Renal cortex interstitium (tissue), 11 donors: Measurements from ENCODE around the gene ARHGEF26. TPM values are rescaled to one million over a fixed set of nuclear protein-coding genes. Genes with fewer than 3 reads are reported as not detected.

ENCODE experiments used
- DNase-seq, 11 donors: peaks; one replicate each; pipeline ENCODE4 v3.0.0-alpha.2; 2013; ENCODE audit warnings: low read depth in 9 of 11, low spot score in 4 of 11; ENCODE audit errors: extremely low read depth in 1 of 11
- polyA plus RNA-seq, 3 donors: library from polyadenylated mRNA; unstranded; fragments of 120-200 nt; gene quantifications; one replicate each; pipeline ENCODE4 v1.2.1, GENCODE V29; 2013; ENCODE audit not compliant: insufficient read length in 3 of 3

Gene ARHGEF26
- polyA plus RNA-seq, 3 donors = 12.0 to 15.1 (median 12.7) TPM

DNA sequence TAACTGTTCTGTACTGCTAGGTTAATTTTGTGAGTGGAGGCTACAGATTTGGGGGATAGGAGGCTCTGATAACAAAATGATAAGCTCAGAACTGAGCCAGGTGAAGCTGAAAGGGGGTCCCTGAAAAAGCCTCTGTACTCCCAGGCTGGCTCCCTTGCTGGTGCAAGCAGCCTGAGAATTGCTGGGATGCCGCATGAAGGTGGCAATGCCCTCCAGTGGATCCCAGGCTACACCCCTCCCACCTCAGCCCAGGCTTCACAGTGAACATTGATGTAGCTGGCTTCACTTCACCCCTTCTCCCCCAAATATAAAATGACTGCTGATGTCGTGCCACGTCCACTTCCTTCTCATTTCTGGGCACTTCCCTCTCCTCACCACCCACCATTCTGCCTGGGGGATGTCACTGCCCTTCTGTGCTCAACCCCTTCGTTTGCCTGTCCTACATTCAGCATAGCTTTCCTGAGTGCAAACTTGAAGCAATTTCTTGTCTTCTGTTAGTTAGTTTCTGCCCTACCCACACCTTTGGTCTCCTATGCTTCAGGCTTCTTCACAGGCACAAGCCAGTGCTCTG is 9.7 kb upstream of the ARHGEF26 start:
- no peak for DNase-seq

DNA sequence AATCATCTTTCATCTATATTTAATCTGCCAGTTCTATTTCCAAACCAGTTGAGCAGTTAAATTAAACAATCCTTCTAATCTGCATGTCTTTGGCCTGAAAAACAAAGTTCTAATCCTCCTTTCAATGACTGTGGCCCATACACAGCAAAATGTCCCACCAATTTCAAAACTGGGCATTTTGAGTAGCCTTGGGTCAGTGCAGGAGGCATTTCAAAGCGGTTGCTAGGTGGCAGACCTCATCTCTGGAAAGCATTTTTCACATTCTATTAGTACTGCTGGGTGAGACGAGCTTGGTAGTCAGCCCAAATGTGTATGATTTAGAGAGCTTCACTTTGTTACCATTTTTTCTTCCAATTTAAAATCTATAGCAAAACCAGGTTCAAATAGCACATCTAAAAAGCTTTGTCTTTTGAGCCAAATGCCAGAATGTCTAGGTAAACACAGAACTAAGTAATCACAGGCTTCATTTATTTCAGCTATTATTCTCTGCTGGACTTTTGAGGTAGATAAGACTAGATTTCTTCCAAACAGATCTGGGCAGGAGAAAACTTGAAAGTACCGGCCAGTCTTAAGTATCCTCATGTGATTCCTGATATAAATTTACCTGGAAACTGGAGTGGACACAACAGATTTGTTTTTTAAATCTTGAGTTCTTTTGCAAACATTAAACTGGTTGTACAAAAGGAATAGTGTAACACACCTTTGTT is 8.9 kb upstream of the ARHGEF26 start:
- DNase-seq = no peak

GRCh38 chr3:154113609-154114008 is 7.6 kb upstream of the ARHGEF26 start:
- DNase-seq = no peak

GRCh38 chr3:154115332-154115731 is 5.9 kb upstream of the ARHGEF26 start:
- no peak for DNase-seq

DNA sequence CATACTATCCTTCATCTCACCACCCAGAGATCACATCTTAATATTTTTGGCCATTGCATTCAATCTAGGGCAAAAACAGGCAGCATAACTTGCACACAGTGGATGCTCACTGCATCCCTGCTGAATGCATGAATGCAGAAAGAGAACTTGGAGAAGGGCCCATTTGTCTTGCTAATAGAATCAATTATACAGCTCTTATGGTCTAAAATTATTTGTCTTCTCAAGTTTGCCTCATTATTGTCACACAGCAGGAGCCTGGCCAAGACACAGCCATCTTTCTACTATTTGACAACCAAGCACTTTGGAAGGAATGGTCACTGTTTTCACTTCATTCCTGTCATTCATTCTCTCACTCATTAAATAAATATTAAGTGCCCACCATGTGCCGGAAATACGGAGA is 1.2 kb upstream of the ARHGEF26 start:
- DNase-seq = no peak

GRCh38 chr3:154121701-154122551 is 736 bp downstream of the ARHGEF26 start:
- DNase-seq = peak in 5 of 11 donors; percentile 11 to 40 (median 31)

DNA sequence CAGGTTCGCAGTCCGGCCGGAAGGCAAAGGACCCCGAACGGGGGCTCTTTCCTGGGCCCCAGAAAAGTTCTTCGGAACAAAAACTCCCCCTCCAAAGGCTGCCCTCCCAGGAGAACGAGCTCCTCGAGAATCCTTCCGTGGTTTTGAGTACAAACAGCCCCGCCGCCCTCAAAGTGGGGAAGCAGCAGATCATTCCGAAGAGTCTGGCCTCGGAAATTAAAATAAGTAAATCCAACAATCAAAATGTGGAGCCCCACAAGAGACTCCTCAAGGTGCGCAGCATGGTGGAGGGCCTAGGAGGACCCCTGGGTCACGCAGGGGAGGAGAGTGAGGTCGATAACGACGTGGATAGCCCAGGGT is 1.3 kb downstream of the ARHGEF26 start:
- no peak for DNase-seq

GRCh38 chr3:154122912-154123559 is 1.8 kb downstream of the ARHGEF26 start:
- peak in 3 of 11 donors; percentile 12 to 29 (median 25) for DNase-seq

- no peak for DNase-seq
Measured at GRCh38 chr3:154123906-154124305, 2.7 kb downstream of the ARHGEF26 start.

GRCh38 chr3:154125378-154126030 is 4.3 kb downstream of the ARHGEF26 start:
- DNase-seq = no peak

DNA sequence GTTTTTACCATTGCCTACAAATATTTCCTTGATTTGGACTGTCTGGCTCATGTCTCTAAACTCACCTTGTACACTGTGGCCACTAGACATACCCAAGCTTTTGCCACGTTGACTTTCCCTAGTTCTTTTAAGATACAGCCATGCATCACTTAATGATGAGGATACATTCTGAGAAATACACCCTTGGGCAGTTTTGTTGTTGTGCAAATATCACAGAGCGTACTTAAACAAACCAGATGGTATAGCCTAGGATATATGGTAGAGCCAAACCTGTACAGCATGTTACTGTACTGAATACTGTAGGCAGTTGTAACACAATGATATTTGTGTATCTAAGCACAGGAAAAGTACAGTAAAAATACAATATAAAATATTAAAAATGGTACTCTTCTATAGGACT is 5.5 kb downstream of the ARHGEF26 start:
- no peak for DNase-seq

DNA sequence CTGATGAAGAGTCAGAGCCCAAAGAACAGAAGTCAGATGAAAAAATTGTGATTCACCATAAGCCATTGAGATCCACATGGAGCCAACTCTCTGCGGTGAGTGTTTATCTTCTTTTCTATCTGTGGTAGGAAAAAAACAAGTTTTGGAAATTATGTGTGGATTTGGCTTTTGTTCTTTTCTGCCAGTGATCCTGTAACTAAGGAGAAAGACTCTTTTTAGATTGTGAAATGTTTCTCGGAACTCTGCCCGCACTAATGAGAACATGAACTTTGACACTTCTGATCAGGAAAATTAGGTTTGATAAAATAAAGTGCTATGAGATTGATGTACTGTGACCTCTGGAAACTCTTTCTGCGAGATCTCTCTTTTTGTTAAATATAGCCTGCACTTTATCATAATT is 8.4 kb downstream of the ARHGEF26 start:
- DNase-seq = no peak

DNA sequence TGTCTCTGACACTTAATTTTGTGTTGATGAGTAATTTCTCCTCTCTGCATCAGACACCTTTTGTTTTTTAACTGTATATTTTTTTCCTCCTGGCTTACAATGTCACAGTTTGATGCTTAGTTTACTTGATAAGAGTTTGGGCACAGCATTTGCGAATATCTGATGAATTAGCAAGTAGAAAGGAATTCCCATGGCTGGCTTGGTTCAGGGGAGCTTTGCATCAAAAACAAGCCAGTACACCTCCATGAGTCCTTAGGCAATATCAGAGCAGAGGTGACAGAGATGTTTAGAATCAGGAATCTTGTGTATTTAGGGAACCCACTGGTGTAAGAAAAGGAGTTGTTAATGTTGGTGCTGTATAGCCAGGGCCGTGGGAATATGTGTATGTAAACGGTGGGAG is 9.3 kb downstream of the ARHGEF26 start:
- no peak for DNase-seq

GRCh38 chr3:154131830-154132229 is 10.6 kb downstream of the ARHGEF26 start:
- DNase-seq = no peak

- DNase-seq = no peak
Measured at GRCh38 chr3:154132777-154133375, 11.7 kb downstream of the ARHGEF26 start.

- no peak for DNase-seq
Measured at GRCh38 chr3:154135511-154136173, 14.5 kb downstream of the ARHGEF26 start.

DNA sequence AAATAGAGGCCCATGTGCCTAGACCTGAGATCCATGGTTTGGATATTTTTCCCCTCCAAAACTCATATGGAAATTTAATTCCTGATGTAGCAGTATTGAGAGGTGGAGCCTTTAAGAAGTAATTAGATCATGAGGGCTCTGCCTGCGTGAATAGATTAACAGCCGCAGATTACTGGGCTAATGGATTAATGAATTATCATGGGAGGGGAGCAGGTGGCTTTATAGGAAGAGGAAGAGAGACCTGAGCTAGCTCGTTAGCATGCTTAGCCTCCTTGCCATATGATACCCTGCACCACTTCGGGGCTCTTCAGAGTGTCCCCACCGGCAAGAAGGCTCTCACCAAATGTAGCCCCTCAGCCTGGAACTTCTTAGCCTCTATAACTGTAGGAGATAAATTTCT is 15.8 kb downstream of the ARHGEF26 start:
- DNase-seq = no peak

DNA sequence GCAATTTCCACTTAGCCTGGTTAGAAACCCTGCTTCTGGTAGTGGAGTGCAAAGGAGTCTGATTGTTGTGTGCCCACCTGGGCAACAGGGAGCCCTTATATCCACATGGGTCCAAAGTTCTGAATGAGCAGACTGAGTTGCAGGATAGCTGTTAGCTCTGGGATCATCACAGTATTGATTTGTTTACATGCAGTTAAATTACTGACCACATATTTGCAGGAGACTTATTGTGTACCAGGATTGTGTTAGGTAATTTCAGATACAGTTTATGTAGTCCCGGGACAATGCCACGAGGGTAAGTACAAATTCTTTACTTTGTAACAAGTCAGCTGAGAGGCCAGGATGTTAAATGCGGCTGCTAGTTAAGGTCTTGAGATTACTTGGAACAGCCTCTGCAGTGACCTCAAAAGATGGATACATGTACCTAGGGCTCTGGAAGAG is 18.8 kb downstream of the ARHGEF26 start:
- DNase-seq = no peak
